ENCODE results near the gene TAPBP.
A peak's percentile ranks its signal among the peaks of the same experiment; 100 is the strongest.

TAPBP gene

GRCh38 chr6:33320315-33321181, 6.7 kb upstream of the TAPBP start:
- peak overlapping the region; percentile 31 for H3K4me3 ChIP-seq (ENCODE audit: low read depth, low read length)
- H3K36me3 ChIP-seq (replicated peaks) = peaks cover 25% of the 10 kb centered on the region
- peak; percentile 94 for DNase-seq
- TF ChIP-seq CTCF (IDR thresholded peaks at IDR 0.05; ENCODE audit: low read depth, low read length, missing control alignments) = no peak
- H3K27me3 ChIP-seq (replicated peaks) = no peaks in the 10 kb centered on the region
- peak overlapping the region; percentile 89 for H3K27ac ChIP-seq
- in situ Hi-C loops (cut with HindIII; ENCODE audit: low pct_ligation_motif_present, low sequenced_read_pairs) = no loop called here

- in situ Hi-C loops (cut with HindIII; ENCODE audit: low pct_ligation_motif_present, low sequenced_read_pairs) = no loop called here
- DNase-seq = no peak
- TF ChIP-seq CTCF (IDR thresholded peaks at IDR 0.05; ENCODE audit: low read depth, low read length, missing control alignments) = no peak
- H3K4me3 ChIP-seq (ENCODE audit: low read depth, low read length) = peak overlapping the region; percentile 20
- H3K27me3 ChIP-seq (replicated peaks) = no peaks in the 10 kb centered on the region
- peak overlapping the region; percentile 89 for H3K27ac ChIP-seq
- H3K36me3 ChIP-seq (replicated peaks) = peaks cover 25% of the 10 kb centered on the region
Measured at GRCh38 chr6:33319939-33320314, 6.0 kb upstream of the TAPBP start.

- DNase-seq = no peak
- Histone ChIP-seq H3K27me3 (replicated peaks) (no peaks in the 10 kb centered on the region), H3K27ac (no peak overlapping the region), H3K4me3 (ENCODE audit: low read depth, low read length) (peak overlapping the region; percentile 61), H3K36me3 (replicated peaks) (peaks cover 25% of the 10 kb centered on the region)
- in situ Hi-C loops (cut with HindIII; ENCODE audit: low pct_ligation_motif_present, low sequenced_read_pairs) = no loop called here
- TF ChIP-seq CTCF (IDR thresholded peaks at IDR 0.05; ENCODE audit: low read depth, low read length, missing control alignments) = no peak
Measured at GRCh38 chr6:33318426-33319073, 4.7 kb upstream of the TAPBP start.

GRCh38 chr6:33317669-33318425, 4.0 kb upstream of the TAPBP start, which contains the start of gene ZBTB22:
Gene ZBTB22, minus strand, starts transcription at chr6:33317744. Its CDS starts 828 bp downstream, at chr6:33316916.
- Histone ChIP-seq H3K27ac (peak within 1 kb of the TSS; percentile 69), H3K4me3 (ENCODE audit: low read depth, low read length) (peak within 1 kb of the TSS; percentile 61), H3K27me3 (replicated peaks) (no peaks in the 10 kb centered on the region), H3K36me3 (replicated peaks) (peaks cover 25% of the 10 kb centered on the region)
- TF ChIP-seq CTCF (IDR thresholded peaks at IDR 0.05; ENCODE audit: low read depth, low read length, missing control alignments) = no peak
- DNase-seq = peak; percentile 100
- in situ Hi-C loops (cut with HindIII; ENCODE audit: low pct_ligation_motif_present, low sequenced_read_pairs) = no loop called here

GRCh38 chr6:33317419-33317668, 3.5 kb upstream of the TAPBP start:
- Histone ChIP-seq H3K4me3 (ENCODE audit: low read depth, low read length) (peak overlapping the region; percentile 61), H3K27me3 (replicated peaks) (no peaks in the 10 kb centered on the region), H3K27ac (no peak overlapping the region), H3K36me3 (replicated peaks) (peaks cover 25% of the 10 kb centered on the region)
- in situ Hi-C loops (cut with HindIII; ENCODE audit: low pct_ligation_motif_present, low sequenced_read_pairs) = no loop called here
- TF ChIP-seq CTCF (IDR thresholded peaks at IDR 0.05; ENCODE audit: low read depth, low read length, missing control alignments) = no peak
- no peak for DNase-seq
